Neural cell (in vitro differentiated cells): ENCODE measurements around the gene TLR7.

Source experiments
- EP300 ChIP-seq: fragments of 450-650 bp; conservative IDR thresholded peaks from 2 replicates; pipeline ENCODE4 v1.6.1; 2014; ENCODE audit warnings: antibody characterized with exemption, mild to moderate bottlenecking, moderate library complexity; ENCODE audit not compliant: poor library complexity, severe bottlenecking
- EZH2 ChIP-seq: fragments of 200-600, 300-800 bp; shearing (Covaris generic), sonication (generic); IDR thresholded peaks from 2 replicates; pipeline ENCODE4 v1.6.1; 2014; ENCODE audit warnings: antibody characterized with exemption, low read length, borderline replicate concordance, mild to moderate bottlenecking; ENCODE audit not compliant: insufficient read depth, poor library complexity, severe bottlenecking
- MXI1 ChIP-seq: fragments of 450-650 bp; conservative IDR thresholded peaks from 2 replicates; pipeline ENCODE4 v1.6.1; 2014; ENCODE audit warnings: antibody characterized with exemption, mild to moderate bottlenecking; ENCODE audit not compliant: poor library complexity, severe bottlenecking
- POLR2AphosphoS5 ChIP-seq: IDR thresholded peaks from 2 replicates; pipeline ENCODE4 v1.6.1; 2012
- RAD21 ChIP-seq: fragments of 450-650 bp; conservative IDR thresholded peaks from 2 replicates; pipeline ENCODE4 v1.6.1; 2014; ENCODE audit warnings: antibody characterized with exemption, mild to moderate bottlenecking, moderate library complexity
- SMC3 ChIP-seq: fragments of 450-650 bp; conservative IDR thresholded peaks from 2 replicates; pipeline ENCODE4 v1.6.1; 2014; ENCODE audit warnings: antibody characterized with exemption, mild to moderate bottlenecking, moderate library complexity; ENCODE audit not compliant: poor library complexity
- TAF1 ChIP-seq: IDR thresholded peaks from 2 replicates; pipeline ENCODE4 v1.6.1; 2012; ENCODE audit warnings: low read depth
- TF ChIP-seq, protein P1 (sequence below): fragments of 450-650 bp; IDR thresholded peaks from 2 replicates; pipeline ENCODE4 v1.5.1; 2014; ENCODE audit warnings: antibody characterized with exemption, mild to moderate bottlenecking, moderate library complexity; ENCODE audit not compliant: poor library complexity, severe bottlenecking
- TF ChIP-seq, protein P2 (sequence below): IDR thresholded peaks from 2 replicates; pipeline ENCODE4 v1.6.1; 2012; ENCODE audit warnings: borderline replicate concordance

DNA sequence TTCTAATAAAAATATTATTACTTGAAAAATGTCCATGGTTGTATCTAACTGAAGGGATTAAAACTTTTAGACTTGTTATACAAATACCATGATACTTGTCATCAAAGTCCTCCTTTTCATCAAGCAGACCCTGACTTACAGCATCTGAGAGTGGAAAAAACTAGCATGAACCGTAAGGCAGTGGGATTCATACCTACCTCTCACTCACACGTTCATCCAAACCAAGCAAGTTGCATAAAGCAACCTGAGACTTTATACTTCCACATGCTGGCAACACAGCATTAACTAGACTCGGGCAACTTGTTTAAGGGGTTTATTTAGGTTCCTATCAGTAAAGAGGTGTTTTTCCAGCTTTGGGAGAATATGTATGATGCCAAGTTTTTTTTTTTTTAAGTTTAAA, 22.6 kb upstream of the TLR7 start:
- no peak for TF ChIP-seq EP300
- TF ChIP-seq, protein P1, sequence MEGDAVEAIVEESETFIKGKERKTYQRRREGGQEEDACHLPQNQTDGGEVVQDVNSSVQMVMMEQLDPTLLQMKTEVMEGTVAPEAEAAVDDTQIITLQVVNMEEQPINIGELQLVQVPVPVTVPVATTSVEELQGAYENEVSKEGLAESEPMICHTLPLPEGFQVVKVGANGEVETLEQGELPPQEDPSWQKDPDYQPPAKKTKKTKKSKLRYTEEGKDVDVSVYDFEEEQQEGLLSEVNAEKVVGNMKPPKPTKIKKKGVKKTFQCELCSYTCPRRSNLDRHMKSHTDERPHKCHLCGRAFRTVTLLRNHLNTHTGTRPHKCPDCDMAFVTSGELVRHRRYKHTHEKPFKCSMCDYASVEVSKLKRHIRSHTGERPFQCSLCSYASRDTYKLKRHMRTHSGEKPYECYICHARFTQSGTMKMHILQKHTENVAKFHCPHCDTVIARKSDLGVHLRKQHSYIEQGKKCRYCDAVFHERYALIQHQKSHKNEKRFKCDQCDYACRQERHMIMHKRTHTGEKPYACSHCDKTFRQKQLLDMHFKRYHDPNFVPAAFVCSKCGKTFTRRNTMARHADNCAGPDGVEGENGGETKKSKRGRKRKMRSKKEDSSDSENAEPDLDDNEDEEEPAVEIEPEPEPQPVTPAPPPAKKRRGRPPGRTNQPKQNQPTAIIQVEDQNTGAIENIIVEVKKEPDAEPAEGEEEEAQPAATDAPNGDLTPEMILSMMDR, result no peak
- no peak for TF ChIP-seq EZH2
- no peak for TF ChIP-seq TAF1
- TF ChIP-seq SMC3, result no peak
- TF ChIP-seq, protein P2, sequence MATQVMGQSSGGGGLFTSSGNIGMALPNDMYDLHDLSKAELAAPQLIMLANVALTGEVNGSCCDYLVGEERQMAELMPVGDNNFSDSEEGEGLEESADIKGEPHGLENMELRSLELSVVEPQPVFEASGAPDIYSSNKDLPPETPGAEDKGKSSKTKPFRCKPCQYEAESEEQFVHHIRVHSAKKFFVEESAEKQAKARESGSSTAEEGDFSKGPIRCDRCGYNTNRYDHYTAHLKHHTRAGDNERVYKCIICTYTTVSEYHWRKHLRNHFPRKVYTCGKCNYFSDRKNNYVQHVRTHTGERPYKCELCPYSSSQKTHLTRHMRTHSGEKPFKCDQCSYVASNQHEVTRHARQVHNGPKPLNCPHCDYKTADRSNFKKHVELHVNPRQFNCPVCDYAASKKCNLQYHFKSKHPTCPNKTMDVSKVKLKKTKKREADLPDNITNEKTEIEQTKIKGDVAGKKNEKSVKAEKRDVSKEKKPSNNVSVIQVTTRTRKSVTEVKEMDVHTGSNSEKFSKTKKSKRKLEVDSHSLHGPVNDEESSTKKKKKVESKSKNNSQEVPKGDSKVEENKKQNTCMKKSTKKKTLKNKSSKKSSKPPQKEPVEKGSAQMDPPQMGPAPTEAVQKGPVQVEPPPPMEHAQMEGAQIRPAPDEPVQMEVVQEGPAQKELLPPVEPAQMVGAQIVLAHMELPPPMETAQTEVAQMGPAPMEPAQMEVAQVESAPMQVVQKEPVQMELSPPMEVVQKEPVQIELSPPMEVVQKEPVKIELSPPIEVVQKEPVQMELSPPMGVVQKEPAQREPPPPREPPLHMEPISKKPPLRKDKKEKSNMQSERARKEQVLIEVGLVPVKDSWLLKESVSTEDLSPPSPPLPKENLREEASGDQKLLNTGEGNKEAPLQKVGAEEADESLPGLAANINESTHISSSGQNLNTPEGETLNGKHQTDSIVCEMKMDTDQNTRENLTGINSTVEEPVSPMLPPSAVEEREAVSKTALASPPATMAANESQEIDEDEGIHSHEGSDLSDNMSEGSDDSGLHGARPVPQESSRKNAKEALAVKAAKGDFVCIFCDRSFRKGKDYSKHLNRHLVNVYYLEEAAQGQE, result no peak
- TF ChIP-seq RAD21, result no peak
- TF ChIP-seq POLR2AphosphoS5, result no peak
- no peak for TF ChIP-seq MXI1
